Astrocyte (in vitro differentiated cells and primary cell): Measurements from ENCODE around the gene C14orf119.

Experiments
- EZH2 ChIP-seq: IDR thresholded peaks from 2 replicates; pipeline ENCODE4 v1.6.1; 2012; ENCODE audit warnings: mild to moderate bottlenecking, low read length, inconsistent platforms; ENCODE audit not compliant: insufficient read depth
- TF ChIP-seq, protein P1 (sequence below): IDR thresholded peaks from 2 replicates; pipeline ENCODE4 v1.5.1; 2011; ENCODE audit warnings: low read depth, mild to moderate bottlenecking, inconsistent platforms, low read length, moderate library complexity; ENCODE audit not compliant: insufficient read depth

DNA sequence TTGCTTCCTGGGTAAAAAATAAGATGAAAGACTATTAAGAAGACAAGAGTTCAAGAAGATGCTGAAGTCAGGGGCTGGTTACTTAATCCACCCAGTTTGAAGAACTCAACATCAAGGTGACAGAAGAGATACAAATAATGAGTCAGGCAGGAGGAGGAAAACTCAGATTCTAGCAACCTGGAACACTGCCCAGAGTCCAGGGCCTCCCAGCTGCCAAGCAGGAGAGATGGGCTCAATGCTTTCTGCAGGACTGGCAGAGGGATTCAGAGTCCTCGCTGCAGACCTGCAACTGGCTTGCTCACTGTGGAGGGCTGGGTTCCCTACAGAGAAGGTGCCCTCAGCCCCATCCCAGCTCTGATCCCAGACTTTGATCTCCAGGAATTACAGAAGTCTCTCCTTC lies 52.4 kb downstream of the C14orf119 start:
- TF ChIP-seq, protein P1, sequence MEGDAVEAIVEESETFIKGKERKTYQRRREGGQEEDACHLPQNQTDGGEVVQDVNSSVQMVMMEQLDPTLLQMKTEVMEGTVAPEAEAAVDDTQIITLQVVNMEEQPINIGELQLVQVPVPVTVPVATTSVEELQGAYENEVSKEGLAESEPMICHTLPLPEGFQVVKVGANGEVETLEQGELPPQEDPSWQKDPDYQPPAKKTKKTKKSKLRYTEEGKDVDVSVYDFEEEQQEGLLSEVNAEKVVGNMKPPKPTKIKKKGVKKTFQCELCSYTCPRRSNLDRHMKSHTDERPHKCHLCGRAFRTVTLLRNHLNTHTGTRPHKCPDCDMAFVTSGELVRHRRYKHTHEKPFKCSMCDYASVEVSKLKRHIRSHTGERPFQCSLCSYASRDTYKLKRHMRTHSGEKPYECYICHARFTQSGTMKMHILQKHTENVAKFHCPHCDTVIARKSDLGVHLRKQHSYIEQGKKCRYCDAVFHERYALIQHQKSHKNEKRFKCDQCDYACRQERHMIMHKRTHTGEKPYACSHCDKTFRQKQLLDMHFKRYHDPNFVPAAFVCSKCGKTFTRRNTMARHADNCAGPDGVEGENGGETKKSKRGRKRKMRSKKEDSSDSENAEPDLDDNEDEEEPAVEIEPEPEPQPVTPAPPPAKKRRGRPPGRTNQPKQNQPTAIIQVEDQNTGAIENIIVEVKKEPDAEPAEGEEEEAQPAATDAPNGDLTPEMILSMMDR, result no peak
- TF ChIP-seq EZH2, result no peak
